A673 (cell line): ENCODE results near the gene NR5A1. TPM values are rescaled to one million over a fixed set of nuclear protein-coding genes. Genes with fewer than 3 reads are reported as not detected.

ENCODE experiments used
- BruUV-seq: library from RNA; stranded (reverse); fragments of 400-500 nt; replicated peaks from 2 replicates; lab custom pipeline; 2021; lab: Mats Ljungman, UMichigan
- CTCF ChIA-PET: fragments of 300-600 bp; sonication (Branson Sonifier 250); formaldehyde crosslinking; loops from one replicate; lab custom pipeline; 2022; ENCODE audit warnings: antibody characterized with exemption; lab: Charles Lee
- POLR2A ChIA-PET: fragments of 300-600 bp; sonication (Branson Sonifier 250); formaldehyde crosslinking; loops from one replicate; lab custom pipeline; 2022; ENCODE audit warnings: antibody characterized with exemption; ENCODE audit not compliant: low non-redundant PET; lab: Charles Lee
- DNase-seq: peaks from one replicate; pipeline ENCODE4 v3.0.0-alpha.2; 2015; ENCODE audit warnings: low spot score
- H3K27ac ChIP-seq: fragments of 200-600 bp; sonication (generic); 2 replicates; pipeline ENCODE4 v1.5.1; 2016; ENCODE audit warnings: mixed run types, low read depth, mild to moderate bottlenecking, mixed read lengths, antibody characterized with exemption, low read length; ENCODE audit not compliant: poor library complexity, severe bottlenecking
- H3K27me3 ChIP-seq: fragments of 200-600 bp; sonication (generic); replicated peaks from 2 replicates; pipeline ENCODE4 v1.6.1; 2017; ENCODE audit warnings: mixed run types, low read depth, mild to moderate bottlenecking, mixed read lengths, antibody characterized with exemption, low read length; ENCODE audit not compliant: insufficient read depth, poor library complexity
- H3K36me3 ChIP-seq: fragments of 200-600 bp; sonication (generic); 2 replicates; pipeline ENCODE4 v1.6.1; 2016; ENCODE audit warnings: mixed run types, mild to moderate bottlenecking, mixed read lengths, antibody characterized with exemption, low read length; ENCODE audit not compliant: insufficient read depth, poor library complexity, severe bottlenecking
- H3K4me1 ChIP-seq: fragments of 200-600 bp; sonication (generic); 2 replicates; pipeline ENCODE4 v1.6.1; 2017; ENCODE audit warnings: mixed run types, mild to moderate bottlenecking, mixed read lengths, antibody characterized with exemption, low read length; ENCODE audit not compliant: insufficient read depth, poor library complexity, severe bottlenecking
- H3K4me3 ChIP-seq: fragments of 200-600 bp; sonication (generic); 2 replicates; pipeline ENCODE4 v1.5.1; 2016; ENCODE audit warnings: low read depth, mixed run types, mild to moderate bottlenecking, mixed read lengths, low read length; ENCODE audit not compliant: poor library complexity, severe bottlenecking
- H3K9me3 ChIP-seq: fragments of 200-600 bp; sonication (generic); 2 replicates; pipeline ENCODE4 v1.6.1; 2016; ENCODE audit warnings: mixed run types, low read depth, mild to moderate bottlenecking, mixed read lengths, antibody characterized with exemption, low read length; ENCODE audit not compliant: poor library complexity, severe bottlenecking
- CTCF ChIP-seq: fragments of 300-800, 200-600 bp; sonication (generic); conservative IDR thresholded peaks from 2 replicates; pipeline ENCODE4 v1.5.1; 2017; ENCODE audit warnings: low read depth, mild to moderate bottlenecking, antibody characterized with exemption, low read length, moderate library complexity, mixed read lengths
- EZH2 ChIP-seq: fragments of 200-600 bp; sonication (generic); IDR thresholded peaks from 2 replicates; pipeline ENCODE4 v1.6.1; 2017; ENCODE audit warnings: borderline replicate concordance, low read depth, mild to moderate bottlenecking, mixed read lengths, antibody characterized with exemption, low read length; ENCODE audit not compliant: poor library complexity, severe bottlenecking
- intact Hi-C: fragments of 100-400 bp; cut with micrococcal nuclease; formaldehyde crosslinking; loops from one replicate; pipeline ENCODE4 v1.10.0; 2022; ENCODE audit not compliant: unreplicated experiment
- total RNA-seq: library from RNA; stranded (reverse); gene quantifications from 2 replicates; pipeline ENCODE4 v1.2.3, GENCODE V29; 2021

The NR5A1 gene
- total RNA-seq, 1 experiment from 2014 or later, result not detected

GRCh38 chr9:124510650-124511425, 3.6 kb upstream of the NR5A1 start:
- Histone ChIP-seq H3K4me3 (no peak overlapping the region), H3K36me3 (no peaks in the 10 kb centered on the region), H3K27me3 (peaks cover 5% of the 10 kb centered on the region), H3K4me1 (no peaks in the 10 kb centered on the region), H3K9me3 (no peaks in the 10 kb centered on the region), H3K27ac (no peak overlapping the region)
- TF ChIP-seq EZH2, result no peak
- no peak for TF ChIP-seq CTCF
- intact Hi-C loops, result no loop called here
- ChIA-PET POLR2A (no interaction called here), CTCF (no interaction called here)
- BruUV-seq, result no TSS peak
- DNase-seq, result no peak

- ChIA-PET POLR2A (interaction anchor here (0.7 kb wide), 1 partner anchor 64 kb away, joined by 4 read pairs; no protein-coding TSS in a partner anchor), CTCF (no interaction called here)
- H3K4me3 ChIP-seq, result no peak overlapping the region
- DNase-seq, result no peak
- no peak overlapping the region for H3K27ac ChIP-seq
- H3K27me3 ChIP-seq, result peaks cover 32% of the 10 kb centered on the region
- H3K4me1 ChIP-seq, result peaks cover 9% of the 10 kb centered on the region
- TF ChIP-seq EZH2 (no peak), CTCF (no peak)
- no peaks in the 10 kb centered on the region for H3K9me3 ChIP-seq
- intact Hi-C loops, result no loop called here
- BruUV-seq, result no TSS peak
- H3K36me3 ChIP-seq, result no peaks in the 10 kb centered on the region
Observed at GRCh38 chr9:124507880-124508423, 753 bp upstream of the NR5A1 start.

GRCh38 chr9:124506433-124506832, 766 bp downstream of the NR5A1 start:
- peaks cover 9% of the 10 kb centered on the region for H3K4me1 ChIP-seq
- no TSS peak for BruUV-seq
- H3K9me3 ChIP-seq, result no peaks in the 10 kb centered on the region
- no peak for DNase-seq
- H3K27ac ChIP-seq, result no peak overlapping the region
- ChIA-PET CTCF (no interaction called here), POLR2A (no interaction called here)
- no peak for TF ChIP-seq CTCF
- no peak for TF ChIP-seq EZH2
- H3K36me3 ChIP-seq, result no peaks in the 10 kb centered on the region
- intact Hi-C loops, result no loop called here
- H3K4me3 ChIP-seq, result no peak overlapping the region
- peaks cover 47% of the 10 kb centered on the region for H3K27me3 ChIP-seq
